IPS-18c (cell line): ENCODE measurements around the gene TRPM4.
A peak's percentile ranks its signal among the peaks of the same experiment; 100 is the strongest.
"Not testable (repeated sequence)": the region's sequence is repeated elsewhere in the genome, so short reads cannot be mapped to it uniquely, and the experiment has no call there.

Experiments
- H3K4me3 ChIP-seq: 2 replicates; pipeline ENCODE4 v1.7.0; 2013; ENCODE audit warnings: low read depth, mild to moderate bottlenecking, low read length, moderate library complexity; ENCODE audit not compliant: insufficient read depth
- H3K9me3 ChIP-seq: one replicate; pipeline ENCODE4 v1.6.1; 2013; ENCODE audit warnings: mild to moderate bottlenecking, low read length, moderate library complexity; ENCODE audit not compliant: control insufficient read depth, insufficient read depth

TRPM4 gene

GRCh38 chr19:49157445-49158224 is at the start of gene TRPM4:
Gene TRPM4 (plus strand): TSS chr19:49157792. CDS start chr19:49157867, 75 bp downstream.
- Histone ChIP-seq H3K9me3 (no peaks in the 10 kb centered on the region), H3K4me3 (peak within 1 kb of the TSS; percentile 84)

- Histone ChIP-seq H3K4me3 (no peak overlapping the region), H3K9me3 (no peaks in the 10 kb centered on the region)
Measured at GRCh38 chr19:49109051-49109450, 48.5 kb upstream of the TRPM4 start.

- Histone ChIP-seq H3K9me3 (no peaks in the 10 kb centered on the region), H3K4me3 (no peak overlapping the region)
Measured at GRCh38 chr19:49109569-49110233, 47.9 kb upstream of the TRPM4 start.

GRCh38 chr19:49110567-49110966 is 47.0 kb upstream of the TRPM4 start:
- Histone ChIP-seq H3K9me3 (no peaks in the 10 kb centered on the region), H3K4me3 (no peak overlapping the region)

GRCh38 chr19:49111218-49111998 is 46.2 kb upstream of the TRPM4 start:
- Histone ChIP-seq H3K9me3 (no peaks in the 10 kb centered on the region), H3K4me3 (no peak overlapping the region)

- Histone ChIP-seq H3K9me3 (no peaks in the 10 kb centered on the region), H3K4me3 (peak within 1 kb of the TSS; percentile 79)
Measured at GRCh38 chr19:49113762-49114629, 43.6 kb upstream of the TRPM4 start, which contains the start of gene LIN7B. Gene LIN7B (plus strand): TSS chr19:49114370. CDS start chr19:49114405, 35 bp downstream.

GRCh38 chr19:49114630-49115363 is 42.8 kb upstream of the TRPM4 start:
- H3K4me3 ChIP-seq, result peak overlapping the region; percentile 79
- no peaks in the 10 kb centered on the region for H3K9me3 ChIP-seq

- H3K4me3 ChIP-seq, result no peak overlapping the region
- H3K9me3 ChIP-seq, result no peaks in the 10 kb centered on the region
Measured at GRCh38 chr19:49116544-49116943, 41.0 kb upstream of the TRPM4 start.

- Histone ChIP-seq H3K9me3 (no peaks in the 10 kb centered on the region), H3K4me3 (peak overlapping the region; percentile 87)
Measured at GRCh38 chr19:49117677-49118564, 39.7 kb upstream of the TRPM4 start.

GRCh38 chr19:49118565-49119410 is 38.8 kb upstream of the TRPM4 start, which contains the start of gene C19orf73:
Gene C19orf73 (minus strand): TSS chr19:49119143. CDS start chr19:49119022, 121 bp downstream.
- H3K4me3 ChIP-seq, result peak within 1 kb of the TSS; percentile 87
- no peaks in the 10 kb centered on the region for H3K9me3 ChIP-seq

- peak within 1 kb of the TSS; percentile 87 for H3K4me3 ChIP-seq
- H3K9me3 ChIP-seq, result no peaks in the 10 kb centered on the region
Measured at GRCh38 chr19:49119411-49120324, 37.9 kb upstream of the TRPM4 start, which contains the start of gene PPFIA3. Gene PPFIA3 (plus strand): TSS chr19:49119544. CDS start chr19:49127874, 8,330 bp downstream.

- Histone ChIP-seq H3K9me3 (no peaks in the 10 kb centered on the region), H3K4me3 (peak overlapping the region; percentile 24; the same call in 1 of the 2 replicates)
Measured at GRCh38 chr19:49120325-49120683, 37.3 kb upstream of the TRPM4 start.

GRCh38 chr19:49120868-49121267 is 36.7 kb upstream of the TRPM4 start:
- no peaks in the 10 kb centered on the region for H3K9me3 ChIP-seq
- no peak overlapping the region for H3K4me3 ChIP-seq

- not testable (repeated sequence) for H3K4me3 ChIP-seq, H3K9me3 ChIP-seq
Measured at GRCh38 chr19:49121841-49122240, 35.8 kb upstream of the TRPM4 start.
